H1 (cell line): Measurements from ENCODE around the gene C19orf73. TPM values are rescaled to one million over a fixed set of nuclear protein-coding genes. Genes with fewer than 3 reads are reported as not detected.

Experiments
- CTCF ChIA-PET: fragments of 300-600 bp; sonication (Branson Sonifier 250); formaldehyde crosslinking; loops from one replicate; lab custom pipeline; 2021; ENCODE audit not compliant: partially characterized antibody; lab: Charles Lee
- POLR2A ChIA-PET: fragments of 300-600 bp; sonication (Branson Sonifier 250); formaldehyde crosslinking; loops from one replicate; lab custom pipeline; 2021; ENCODE audit warnings: inconsistent platforms; ENCODE audit not compliant: partially characterized antibody; lab: Charles Lee
- DNase-seq, 2 experiments: peaks; one replicate each; pipeline versions ENCODE4 v3.0.0 to v3.0.0-alpha.2; 2010 to 2022; ENCODE audit warnings: low spot score in 2 of 2, low read depth in 1 of 2, mixed read lengths in 1 of 2
- FAIRE-seq: peaks from 2 replicates; lab custom pipeline; 2011; peaks lifted over from hg19 to GRCh38; lab: Jason Lieb, UNC
- H2AFZ ChIP-seq: 2 replicates; pipeline ENCODE4 v1.8.1; 2012; ENCODE audit warnings: low read length, inconsistent platforms
- H2AK5ac ChIP-seq: 2 replicates; pipeline ENCODE4 v1.6.1; 2013; ENCODE audit warnings: low read depth, low read length
- H2BK120ac ChIP-seq: replicated peaks from 2 replicates; pipeline ENCODE3; 2013; ENCODE audit warnings: low read depth, low read length, inconsistent platforms
- H2BK12ac ChIP-seq: 2 replicates; pipeline ENCODE4 v1.6.1; 2013; ENCODE audit warnings: low read depth, low read length
- H2BK15ac ChIP-seq: 2 replicates; pipeline ENCODE4 v1.6.1; 2013; ENCODE audit warnings: low read length
- H2BK20ac ChIP-seq: 2 replicates; pipeline ENCODE4 v1.6.1; 2013; ENCODE audit warnings: low read length
- H2BK5ac ChIP-seq: 2 replicates; pipeline ENCODE4 v1.6.1; 2013; ENCODE audit warnings: low read depth, low read length
- H3K14ac ChIP-seq: 2 replicates; pipeline ENCODE4 v1.6.1; 2013; ENCODE audit warnings: inconsistent platforms; ENCODE audit not compliant: insufficient read length
- H3K18ac ChIP-seq: 2 replicates; pipeline ENCODE4 v1.6.1; 2013; ENCODE audit warnings: low read length; ENCODE audit errors: extremely low read depth
- H3K23ac ChIP-seq: 2 replicates; pipeline ENCODE4 v1.6.1; 2013; ENCODE audit warnings: inconsistent platforms; ENCODE audit not compliant: insufficient read length
- H3K23me2 ChIP-seq: 2 replicates; pipeline ENCODE4 v1.6.1; 2013; ENCODE audit warnings: low read depth, low read length
- H3K27ac ChIP-seq: 2 replicates; pipeline ENCODE4 v1.6.1; 2011; ENCODE audit warnings: low read depth, low read length, inconsistent platforms
- H3K27me3 ChIP-seq, 4 experiments: replicated peaks in 1 of 4; 1 replicate in 1 of 4; 2 replicates in 3 of 4; pipeline versions ENCODE4 v1.6.1 to v1.8.1; 2011 to 2013; ENCODE audit warnings: low read length in 3 of 4, mild to moderate bottlenecking in 3 of 4, inconsistent platforms in 2 of 4, mixed read lengths in 2 of 4, moderate library complexity in 1 of 4; ENCODE audit not compliant: control insufficient read depth in 3 of 4, insufficient read depth in 3 of 4; ENCODE audit errors: extremely low read depth in 1 of 4
- H3K36me3 ChIP-seq, 4 experiments: 2 replicates each; pipeline versions ENCODE4 v1.6.1 to v1.8.1; 2011 to 2013; ENCODE audit warnings: mild to moderate bottlenecking in 4 of 4, low read length in 3 of 4, moderate library complexity in 2 of 4, control low read depth in 1 of 4, inconsistent platforms in 1 of 4; ENCODE audit not compliant: insufficient read depth in 4 of 4, control insufficient read depth in 2 of 4
- H3K4ac ChIP-seq: replicated peaks from 2 replicates; pipeline ENCODE3; 2013; ENCODE audit warnings: low read length, low read depth, mixed read lengths, inconsistent platforms; ENCODE audit not compliant: insufficient read length
- H3K4me1 ChIP-seq, 4 experiments: replicated peaks in 1 of 4; 1 replicate in 1 of 4; 2 replicates in 3 of 4; pipeline versions ENCODE4 v1.6.1 to v1.8.1; 2011 to 2013; ENCODE audit warnings: low read length in 3 of 4, inconsistent platforms in 2 of 4, mixed read lengths in 1 of 4; ENCODE audit not compliant: insufficient read depth in 4 of 4, control insufficient read depth in 3 of 4
- H3K4me2 ChIP-seq, 2 experiments: 2 replicates each; pipeline versions ENCODE4 v1.6.1 to v1.8.1; 2011 to 2013; ENCODE audit warnings: low read depth in 2 of 2, low read length in 2 of 2, control low read depth in 1 of 2, inconsistent platforms in 1 of 2, mild to moderate bottlenecking in 1 of 2; ENCODE audit not compliant: insufficient read depth in 1 of 2
- H3K4me3 ChIP-seq, 4 experiments: fragments of 200-600, 300-600 bp in 1 of 4; sonication (generic), shearing (Covaris generic), sonication (Bioruptor Twin) in 1 of 4; 2 replicates each; pipeline versions ENCODE4 v1.5.1 to v1.8.1; 2011 to 2016; ENCODE audit warnings: low read length in 4 of 4, low read depth in 3 of 4, control low read depth in 2 of 4, inconsistent platforms in 2 of 4, mild to moderate bottlenecking in 2 of 4, mixed read lengths in 1 of 4, moderate library complexity in 1 of 4; ENCODE audit not compliant: insufficient read depth in 2 of 4; ENCODE audit errors: extremely low read depth in 1 of 4
- H3K56ac ChIP-seq: replicated peaks from 2 replicates; pipeline ENCODE3; 2013; ENCODE audit warnings: low read depth, mild to moderate bottlenecking, mixed read lengths, low read length, inconsistent platforms; ENCODE audit not compliant: insufficient read length
- H3K79me1 ChIP-seq: 2 replicates; pipeline ENCODE4 v1.6.1; 2013; ENCODE audit warnings: low read depth, low read length, control low read depth
- H3K79me2 ChIP-seq, 2 experiments: 2 replicates each; pipeline versions ENCODE4 v1.6.1 to v1.8.1; 2012 to 2013; ENCODE audit warnings: low read length in 2 of 2, mild to moderate bottlenecking in 2 of 2, inconsistent platforms in 1 of 2; ENCODE audit not compliant: insufficient read depth in 2 of 2, control insufficient read depth in 1 of 2
- H3K9ac ChIP-seq, 4 experiments: replicated peaks in 1 of 4; 1 replicate in 1 of 4; 2 replicates in 3 of 4; pipeline versions ENCODE4 v1.6.1 to v1.8.1; 2011 to 2013; ENCODE audit warnings: low read depth in 3 of 4, low read length in 3 of 4, control low read depth in 2 of 4, mild to moderate bottlenecking in 2 of 4, moderate library complexity in 2 of 4, inconsistent platforms in 1 of 4; ENCODE audit errors: extremely low read depth in 1 of 4
- H3K9me3 ChIP-seq, 2 experiments: 2 replicates each; pipeline versions ENCODE4 v1.6.1 to v1.8.1; 2012 to 2013; ENCODE audit warnings: mild to moderate bottlenecking in 2 of 2, moderate library complexity in 2 of 2, control low read depth in 1 of 2, inconsistent platforms in 1 of 2, low read depth in 1 of 2, low read length in 1 of 2, mixed read lengths in 1 of 2; ENCODE audit not compliant: insufficient read depth in 2 of 2
- H4K20me1 ChIP-seq, 2 experiments: replicated peaks in 1 of 2; 2 replicates each; pipeline versions ENCODE3 to v1.8.1; 2011 to 2013; ENCODE audit warnings: inconsistent platforms in 2 of 2, low read length in 2 of 2, mild to moderate bottlenecking in 1 of 2; ENCODE audit not compliant: insufficient read depth in 2 of 2, control insufficient read depth in 1 of 2
- H4K5ac ChIP-seq: 2 replicates; pipeline ENCODE4 v1.6.1; 2013; ENCODE audit warnings: low read length, low read depth, mixed read lengths, inconsistent platforms; ENCODE audit not compliant: insufficient read length
- H4K8ac ChIP-seq: 2 replicates; pipeline ENCODE4 v1.8.0; 2013; ENCODE audit warnings: mild to moderate bottlenecking, moderate library complexity, low read length, inconsistent platforms; ENCODE audit not compliant: insufficient read depth; ENCODE audit errors: extremely low read depth
- H4K91ac ChIP-seq: replicated peaks from 2 replicates; pipeline ENCODE3; 2013; ENCODE audit warnings: low read length, mixed read lengths, inconsistent platforms; ENCODE audit not compliant: insufficient read length
- ASH2L ChIP-seq: fragments of 200-600, 300-600 bp; sonication (generic); IDR thresholded peaks from one replicate; pipeline ENCODE4 v1.7.1; 2017; ENCODE audit warnings: low read length
- BCL11A ChIP-seq, 2 experiments: IDR thresholded peaks; one replicate each; pipeline ENCODE4 v1.6.1; 2011; ENCODE audit warnings: low read depth in 2 of 2, low read length in 2 of 2, mild to moderate bottlenecking in 2 of 2
- GTF2F1 ChIP-seq: IDR thresholded peaks from 2 replicates; pipeline ENCODE4 v1.6.1; 2012; ENCODE audit warnings: low read depth, low read length, improper control_type of control experiment, borderline replicate concordance
- HDAC2 ChIP-seq, 2 experiments: fragments of 300-600 bp in 1 of 2; sonication (generic) in 1 of 2; IDR thresholded peaks; 2 replicates each; pipeline ENCODE4 v1.6.1; 2011 to 2012; ENCODE audit warnings: low read depth in 2 of 2, low read length in 2 of 2, mild to moderate bottlenecking in 2 of 2, moderate library complexity in 2 of 2, borderline replicate concordance in 1 of 2, inconsistent platforms in 1 of 2
- KDM5A ChIP-seq: fragments of 200-600 bp; IDR thresholded peaks from 2 replicates; pipeline ENCODE4 v1.7.1; 2012; ENCODE audit warnings: mild to moderate bottlenecking, low read length, inconsistent platforms, mixed read lengths
- PHF8 ChIP-seq: fragments of 200-600 bp; sonication (generic); conservative IDR thresholded peaks from 2 replicates; pipeline ENCODE4 v1.7.1; 2012; ENCODE audit warnings: low read depth, mild to moderate bottlenecking, inconsistent platforms, low read length, moderate library complexity
- POLR2AphosphoS5 ChIP-seq: IDR thresholded peaks from 2 replicates; pipeline ENCODE4 v1.6.1; 2011; ENCODE audit warnings: low read depth, low read length
- POU5F1 ChIP-seq: IDR thresholded peaks from 2 replicates; pipeline ENCODE4 v1.6.1; 2011; ENCODE audit warnings: low read depth, mild to moderate bottlenecking, low read length, moderate library complexity
- RXRA ChIP-seq: IDR thresholded peaks from 2 replicates; pipeline ENCODE4 v1.6.1; 2011; ENCODE audit warnings: low read depth, mild to moderate bottlenecking, low read length, moderate library complexity; ENCODE audit not compliant: insufficient read depth
- SP2 ChIP-seq: IDR thresholded peaks from 2 replicates; pipeline ENCODE4 v1.6.1; 2012; ENCODE audit warnings: mild to moderate bottlenecking, low read length, inconsistent platforms
- SUZ12 ChIP-seq: fragments of 200-600 bp; sonication (generic); IDR thresholded peaks from 2 replicates; pipeline ENCODE4 v1.6.1; 2012; ENCODE audit warnings: mild to moderate bottlenecking, inconsistent platforms, low read length, moderate library complexity, mixed read lengths
- WGBS, 2 experiments: shearing (Covaris generic) in 1 of 2; methylation state at CpG; one replicate each; pipeline versions ENCODE4 v1.1.6 to v1.1.7; 2013 to 2015; ENCODE audit warnings: low lambda C conversion rate in 2 of 2, mixed read lengths in 2 of 2, inconsistent platforms in 1 of 2, low coverage in 1 of 2, missing lambda C conversion rate in 1 of 2; ENCODE audit not compliant: insufficient replicate concordance in 2 of 2, insufficient coverage in 1 of 2, insufficient read length in 1 of 2; ENCODE audit errors: extremely low coverage in 1 of 2, missing lambda C conversion rate in 1 of 2; 5-methylcytosine and 5-hydroxymethylcytosine counted together
- polyA plus RNA-seq, 7 experiments: library from polyadenylated mRNA; depleted of rRNA in 3 of 7; stranded (reverse) in 5 of 7; unstranded in 2 of 7; fragments of >200 nt in 5 of 7; fragments of 200-250 nt in 2 of 7; gene quantifications; 1 replicate in 5 of 7; 2 replicates in 1 of 7; 4 replicates in 1 of 7; pipeline versions ENCODE4 v1.2.1 to v1.2.3, GENCODE V29; 2011 to 2013; ENCODE audit warnings: missing spikeins in 2 of 7, mixed read lengths in 2 of 7
- total RNA-seq: library from RNA; stranded (reverse); fragmentation: NEBNext Ultra II Directional; extraction: Animal tissue kit (Norgen Biotek cat#: 25700); gene quantifications from 2 replicates; pipeline ENCODE4 v1.2.1, GENCODE V29; 2021
- TF ChIP-seq, protein P1 (sequence below): IDR thresholded peaks from 2 replicates; pipeline ENCODE4 v1.6.1; 2012; ENCODE audit warnings: low read length, inconsistent platforms

Gene C19orf73
- total and polyA plus RNA-seq, 2 of the 8 experiments (the other 6 are each of a cell fraction or from before 2014, with no cell fraction given): 2.5 to 4.6 TPM

GRCh38 chr19:49110567-49110966, 8.4 kb downstream of the C19orf73 start:
- Histone ChIP-seq H3K14ac (no peak overlapping the region), H3K9ac (no peak overlapping the region), H3K79me2 (no peaks in the 10 kb centered on the region), H3K9me3 (no peaks in the 10 kb centered on the region), H3K23ac (no peak overlapping the region), H3K27me3 (no peaks in the 10 kb centered on the region; a peak in 1 of 7 replicates), H2BK120ac (no peak overlapping the region), H2BK5ac (no peak overlapping the region), H3K4me1 (peaks cover 0 to 4% (median 0%) of the 10 kb centered on the region in 4 experiments; a peak in 2 of 7 replicates), H3K18ac (no peak overlapping the region), H2BK15ac (no peak overlapping the region), H3K4me2 (no peak overlapping the region), H4K91ac (no peak overlapping the region), H3K56ac (no peak overlapping the region), H2BK12ac (no peak overlapping the region), H4K5ac (no peak overlapping the region), H3K36me3 (peaks cover 11 to 35% (median 31%) of the 10 kb centered on the region in 4 experiments), H4K8ac (no peak overlapping the region), H2BK20ac (no peak overlapping the region), H2AK5ac (no peak overlapping the region), H2AFZ (no peak overlapping the region), H3K79me1 (0 out of 2 replicates have a peak, but pooled peaks cover 2% of the 10 kb centered on the region), H3K27ac (no peak overlapping the region), H4K20me1 (peaks cover 14 to 22% of the 10 kb centered on the region in 2 experiments), H3K4ac (no peak overlapping the region), H3K23me2 (peaks cover 11% of the 10 kb centered on the region), H3K4me3 (no peak overlapping the region)
- WGBS, 2 experiments: 82% methylated on average over 3 of the region's 3 CpGs; no CpG with 5 or more reads in 1 of the 2 experiments
- DNase-seq (no peak), FAIRE-seq (no peak)
- CTCF ChIA-PET: interaction anchor here (1.4 to 2.9 kb wide), 4 partner anchors 13 to 98 kb away, joined by 5 to 20 read pairs (median 8); no protein-coding TSS in a partner anchor
- POLR2A ChIA-PET: interaction anchor here (0.7 to 7.8 kb wide), 6 partner anchors 11 to 928 kb away, joined by 3 to 67 read pairs (median 4); no protein-coding TSS in a partner anchor
- TF ChIP-seq ASH2L (no peak), POU5F1 (no peak), POLR2AphosphoS5 (no peak), PHF8 (no peak), HDAC2 (IDR thresholded peaks at IDR 0.05; ENCODE audit: borderline replicate concordance in 1 of 2, low read depth in 2 of 2, low read length in 2 of 2) (no peak), BCL11A (IDR thresholded peaks at IDR 0.05; ENCODE audit: low read depth in 2 of 2, low read length in 2 of 2) (no peak), KDM5A (no peak), GTF2F1 (no peak), RXRA (no peak), SUZ12 (no peak), SP2 (no peak)
- TF ChIP-seq, protein P1, sequence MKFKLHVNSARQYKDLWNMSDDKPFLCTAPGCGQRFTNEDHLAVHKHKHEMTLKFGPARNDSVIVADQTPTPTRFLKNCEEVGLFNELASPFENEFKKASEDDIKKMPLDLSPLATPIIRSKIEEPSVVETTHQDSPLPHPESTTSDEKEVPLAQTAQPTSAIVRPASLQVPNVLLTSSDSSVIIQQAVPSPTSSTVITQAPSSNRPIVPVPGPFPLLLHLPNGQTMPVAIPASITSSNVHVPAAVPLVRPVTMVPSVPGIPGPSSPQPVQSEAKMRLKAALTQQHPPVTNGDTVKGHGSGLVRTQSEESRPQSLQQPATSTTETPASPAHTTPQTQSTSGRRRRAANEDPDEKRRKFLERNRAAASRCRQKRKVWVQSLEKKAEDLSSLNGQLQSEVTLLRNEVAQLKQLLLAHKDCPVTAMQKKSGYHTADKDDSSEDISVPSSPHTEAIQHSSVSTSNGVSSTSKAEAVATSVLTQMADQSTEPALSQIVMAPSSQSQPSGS: no peak
